Middle frontal gyrus (tissue), 1 donor: ENCODE data around the gene NBL1.

ENCODE experiments used
- DNase-seq: peaks from one replicate; pipeline ENCODE4 v3.0.0-alpha.2; 2015; ENCODE audit warnings: low spot score; ENCODE audit errors: extremely low spot score

NBL1 gene

GRCh38 chr1:19696820-19697219 is 52.7 kb downstream of the NBL1 start:
- no peak for DNase-seq

- DNase-seq, result no peak
These were observed 54.1 kb downstream of the NBL1 start for GRCh38 chr1:19698181-19698580.

GRCh38 chr1:19700079-19700777 is 56.1 kb downstream of the NBL1 start:
- DNase-seq, result no peak

- no peak for DNase-seq
These were observed 59.2 kb downstream of the NBL1 start for GRCh38 chr1:19703280-19703679.

GRCh38 chr1:19704247-19705113 is 60.4 kb downstream of the NBL1 start:
- DNase-seq, result peak; percentile 66

- no peak for DNase-seq
These were observed 61.4 kb downstream of the NBL1 start for GRCh38 chr1:19705464-19705863.

- DNase-seq, result no peak
These were observed 62.0 kb downstream of the NBL1 start for GRCh38 chr1:19706136-19706535.
